Smooth muscle cell (in vitro differentiated cells): ENCODE data around the gene PLLP. TPM values are rescaled to one million over a fixed set of nuclear protein-coding genes. Genes with fewer than 3 reads are reported as not detected.

Experiments used
- DNase-seq: peaks from one replicate; lab custom pipeline; 2025; ENCODE audit not compliant: unreplicated experiment; lab: John Stamatoyannopoulos, UW
- H2AFZ ChIP-seq: fragments of 200-600 bp; sonication (generic); 2 replicates; pipeline ENCODE4 v1.6.0; 2016; ENCODE audit warnings: antibody characterized with exemption, low read depth, mild to moderate bottlenecking
- H3F3A ChIP-seq: fragments of 200-600 bp; sonication (generic); 2 replicates; pipeline ENCODE4 v1.6.0; 2017; ENCODE audit warnings: antibody characterized with exemption, low read depth
- H3K27ac ChIP-seq: fragments of 200-600 bp; sonication (generic); 2 replicates; pipeline ENCODE4 v1.5.1; 2016; ENCODE audit warnings: low read depth, mild to moderate bottlenecking
- H3K27me3 ChIP-seq: fragments of 200-600 bp; sonication (generic); 2 replicates; pipeline ENCODE4 v1.6.1; 2016; ENCODE audit warnings: low read depth, mild to moderate bottlenecking
- H3K36me3 ChIP-seq: fragments of 200-600 bp; sonication (generic); 2 replicates; pipeline ENCODE4 v1.5.1; 2016; ENCODE audit warnings: low read depth
- H3K4me1 ChIP-seq: fragments of 200-600 bp; sonication (generic); 2 replicates; pipeline ENCODE4 v1.5.1; 2016; ENCODE audit warnings: low read depth
- H3K4me2 ChIP-seq: fragments of 200-600 bp; sonication (generic); 2 replicates; pipeline ENCODE4 v1.6.0; 2016; ENCODE audit warnings: mild to moderate bottlenecking
- H3K4me3 ChIP-seq: fragments of 200-600 bp; sonication (generic); 2 replicates; pipeline ENCODE4 v1.5.1; 2016; ENCODE audit warnings: mild to moderate bottlenecking
- H3K79me2 ChIP-seq: fragments of 200-600 bp; sonication (generic); 2 replicates; pipeline ENCODE4 v1.6.0; 2016; ENCODE audit warnings: low read depth, mild to moderate bottlenecking
- H3K9ac ChIP-seq: fragments of 200-600 bp; sonication (generic); 2 replicates; pipeline ENCODE4 v1.6.0; 2016; ENCODE audit warnings: low read depth
- H3K9me3 ChIP-seq: fragments of 200-600 bp; sonication (generic); replicated peaks from 2 replicates; pipeline ENCODE4 v1.5.1; 2016; ENCODE audit warnings: low read depth
- H4K20me1 ChIP-seq: fragments of 200-600 bp; sonication (generic); 2 replicates; pipeline ENCODE4 v1.6.0; 2016; ENCODE audit warnings: low read depth
- WGBS: methylation state at CpG from one replicate; pipeline ENCODE4 v1.1.7; 2016; ENCODE audit warnings: low lambda C conversion rate; 5-methylcytosine and 5-hydroxymethylcytosine counted together
- polyA plus RNA-seq: library from polyadenylated mRNA; unstranded; fragments of >200 nt; fragmentation: Nextera tagmentation; extraction: Ambion mirVana; gene quantifications from 2 replicates; pipeline ENCODE4 v1.2.1, GENCODE V29; 2016
- total RNA-seq: library from RNA; depleted of rRNA; stranded (reverse); fragments of >200 nt; gene quantifications from 2 replicates; pipeline ENCODE4 v1.2.3, GENCODE V29; 2014
- TF ChIP-seq, protein P1 (sequence below): fragments of 200-600 bp; sonication (generic); IDR thresholded peaks from 2 replicates; pipeline ENCODE4 v1.5.1; 2017; ENCODE audit warnings: borderline replicate concordance, mild to moderate bottlenecking, antibody characterized with exemption; ENCODE audit not compliant: insufficient read depth, poor library complexity, severe bottlenecking

PLLP gene
- total and polyA plus RNA-seq, 2 experiments from 2014 or later = 0.59 TPM; not detected in 1

- no peak overlapping the region for H3K4me2 ChIP-seq
- WGBS = 98% methylated on average over 10 of the region's 10 CpGs
- H3K4me1 ChIP-seq = peaks cover 13% of the 10 kb centered on the region
Observed at GRCh38 chr16:57255686-57256415, 28.6 kb downstream of the PLLP start.

DNA sequence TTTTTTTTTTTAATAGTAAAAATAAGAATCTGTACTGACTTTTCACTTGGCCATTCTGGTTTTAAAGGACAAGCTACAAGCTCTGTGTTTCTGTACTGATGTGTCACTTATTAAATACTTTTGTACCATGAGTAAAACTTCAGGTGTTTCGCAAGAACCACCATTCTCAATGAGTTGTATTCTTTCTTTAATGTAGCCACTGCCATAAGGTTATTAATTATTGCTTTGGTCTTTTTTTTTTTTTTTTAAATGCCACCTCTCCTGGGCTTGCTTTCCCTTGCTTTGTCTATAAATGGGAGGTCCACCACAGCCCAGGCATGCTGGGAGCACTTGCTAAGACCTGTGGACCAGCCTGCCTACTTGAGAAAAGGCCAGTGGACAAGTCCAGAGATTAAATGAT, 31.0 kb downstream of the PLLP start:
- Histone ChIP-seq H3K4me1 (no peaks in the 10 kb centered on the region), H3K27ac (no peak overlapping the region), H3K4me2 (no peak overlapping the region), H3K79me2 (no peaks in the 10 kb centered on the region), H3K4me3 (no peak overlapping the region), H3K9me3 (no peaks in the 10 kb centered on the region), H3K36me3 (peaks cover 5% of the 10 kb centered on the region), H3F3A (no peaks in the 10 kb centered on the region), H4K20me1 (no peaks in the 10 kb centered on the region), H3K27me3 (no peaks in the 10 kb centered on the region), H3K9ac (no peak overlapping the region), H2AFZ (no peak overlapping the region)
- WGBS = 97% methylated on average over 1 of the region's 1 CpG
- TF ChIP-seq, protein P1, sequence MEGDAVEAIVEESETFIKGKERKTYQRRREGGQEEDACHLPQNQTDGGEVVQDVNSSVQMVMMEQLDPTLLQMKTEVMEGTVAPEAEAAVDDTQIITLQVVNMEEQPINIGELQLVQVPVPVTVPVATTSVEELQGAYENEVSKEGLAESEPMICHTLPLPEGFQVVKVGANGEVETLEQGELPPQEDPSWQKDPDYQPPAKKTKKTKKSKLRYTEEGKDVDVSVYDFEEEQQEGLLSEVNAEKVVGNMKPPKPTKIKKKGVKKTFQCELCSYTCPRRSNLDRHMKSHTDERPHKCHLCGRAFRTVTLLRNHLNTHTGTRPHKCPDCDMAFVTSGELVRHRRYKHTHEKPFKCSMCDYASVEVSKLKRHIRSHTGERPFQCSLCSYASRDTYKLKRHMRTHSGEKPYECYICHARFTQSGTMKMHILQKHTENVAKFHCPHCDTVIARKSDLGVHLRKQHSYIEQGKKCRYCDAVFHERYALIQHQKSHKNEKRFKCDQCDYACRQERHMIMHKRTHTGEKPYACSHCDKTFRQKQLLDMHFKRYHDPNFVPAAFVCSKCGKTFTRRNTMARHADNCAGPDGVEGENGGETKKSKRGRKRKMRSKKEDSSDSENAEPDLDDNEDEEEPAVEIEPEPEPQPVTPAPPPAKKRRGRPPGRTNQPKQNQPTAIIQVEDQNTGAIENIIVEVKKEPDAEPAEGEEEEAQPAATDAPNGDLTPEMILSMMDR = no peak
- DNase-seq = no peak

More at GRCh38 chr16:57255686-57256415, 28.6 kb downstream of the PLLP start:
- H3F3A ChIP-seq = no peaks in the 10 kb centered on the region
- H3K27me3 ChIP-seq = no peaks in the 10 kb centered on the region
- H4K20me1 ChIP-seq = no peaks in the 10 kb centered on the region
- H3K79me2 ChIP-seq = no peaks in the 10 kb centered on the region
- no peak overlapping the region for H3K4me3 ChIP-seq
- H3K9me3 ChIP-seq = no peaks in the 10 kb centered on the region
- H3K27ac ChIP-seq = no peak overlapping the region
- no peaks in the 10 kb centered on the region for H3K36me3 ChIP-seq
- H2AFZ ChIP-seq = no peak overlapping the region
- H3K9ac ChIP-seq = no peak overlapping the region
- TF ChIP-seq, protein P1 = no peak
- DNase-seq = no peak

DNA sequence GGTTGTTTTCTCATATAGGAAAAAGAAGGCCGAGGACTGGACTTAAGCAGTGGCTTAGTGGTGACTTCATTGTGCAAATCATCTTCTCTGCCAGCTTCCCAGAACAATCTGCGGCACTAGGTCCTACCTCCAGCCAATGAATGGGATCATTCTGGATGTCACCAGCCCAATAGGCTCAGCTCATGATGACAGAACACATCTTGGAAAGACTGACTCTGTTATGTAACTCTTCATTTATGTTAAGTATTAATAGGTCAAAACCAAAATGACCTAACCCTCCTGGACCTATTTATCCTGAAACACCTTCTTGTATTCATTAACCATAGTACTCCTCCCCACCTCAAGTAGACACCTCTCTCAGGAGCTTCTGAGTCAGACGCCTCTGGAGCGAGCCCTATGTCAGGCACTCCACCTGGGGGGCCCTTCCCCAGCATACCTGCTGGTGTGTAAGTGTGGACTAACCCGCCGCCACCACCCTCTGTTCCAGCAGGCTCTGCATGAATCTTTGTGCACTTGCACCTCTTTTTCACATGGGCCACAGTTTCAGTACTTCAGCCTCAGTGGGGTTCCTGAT, 32.2 kb downstream of the PLLP start:
- H3K4me3 ChIP-seq = no peak overlapping the region
- H2AFZ ChIP-seq = no peak overlapping the region
- H3K9ac ChIP-seq = no peak overlapping the region
- no peak overlapping the region for H3K4me2 ChIP-seq
- H3K27ac ChIP-seq = no peak overlapping the region
- no peak for DNase-seq
- no peaks in the 10 kb centered on the region for H3F3A ChIP-seq
- H4K20me1 ChIP-seq = no peaks in the 10 kb centered on the region
- H3K79me2 ChIP-seq = no peaks in the 10 kb centered on the region
- H3K9me3 ChIP-seq = no peaks in the 10 kb centered on the region
- H3K27me3 ChIP-seq = no peaks in the 10 kb centered on the region
- H3K36me3 ChIP-seq = peaks cover 8% of the 10 kb centered on the region
- no peaks in the 10 kb centered on the region for H3K4me1 ChIP-seq
- TF ChIP-seq, protein P1 = no peak
- 94% methylated on average over 6 of the region's 6 CpGs for WGBS
